Endodermal cell (in vitro differentiated cells): Measurements from ENCODE around the gene KCND3. TPM values are rescaled to one million over a fixed set of nuclear protein-coding genes. Genes with fewer than 3 reads are reported as not detected.
A peak's percentile ranks its signal among the peaks of the same experiment; 100 is the strongest.

ENCODE experiments used
- DNase-seq: peaks from one replicate; pipeline ENCODE4 v3.0.0-alpha.2; 2017
- H3K27ac ChIP-seq: 2 replicates; pipeline ENCODE4 v1.5.1; 2013; ENCODE audit warnings: mild to moderate bottlenecking, low read depth, low read length, moderate library complexity
- H3K27me3 ChIP-seq: 2 replicates; pipeline ENCODE4 v1.6.1; 2013; ENCODE audit warnings: mild to moderate bottlenecking, low read length, moderate library complexity; ENCODE audit not compliant: insufficient read depth, control insufficient read depth, poor library complexity, severe bottlenecking
- H3K36me3 ChIP-seq: 2 replicates; pipeline ENCODE4 v1.7.0; 2013; ENCODE audit warnings: mild to moderate bottlenecking, low read length, moderate library complexity; ENCODE audit not compliant: control insufficient read depth, insufficient read depth
- H3K4me1 ChIP-seq: one replicate; pipeline ENCODE4 v1.7.0; 2013; ENCODE audit warnings: low read length; ENCODE audit not compliant: control insufficient read depth, insufficient read depth
- H3K4me3 ChIP-seq: 2 replicates; pipeline ENCODE4 v1.5.1; 2013; ENCODE audit warnings: mild to moderate bottlenecking, low read length, moderate library complexity
- H3K9ac ChIP-seq: 2 replicates; pipeline ENCODE4 v1.6.1; 2013; ENCODE audit warnings: mild to moderate bottlenecking, low read length, moderate library complexity; ENCODE audit not compliant: poor library complexity, severe bottlenecking; ENCODE audit errors: extremely low read depth
- H3K9me3 ChIP-seq: 2 replicates; pipeline ENCODE4 v1.6.1; 2013; ENCODE audit warnings: mild to moderate bottlenecking, low read length, moderate library complexity; ENCODE audit not compliant: control insufficient read depth
- H3K27ac Mint-ChIP-seq: 2 replicates; pipeline ENCODE4 v1.8.0; 2020; ENCODE audit warnings: mixed read lengths
- H3K27me3 Mint-ChIP-seq: 2 replicates; pipeline ENCODE4 v1.8.0; 2021; ENCODE audit warnings: mild to moderate bottlenecking, mixed read lengths; ENCODE audit not compliant: insufficient read depth
- H3K36me3 Mint-ChIP-seq: 2 replicates; pipeline ENCODE4 v1.8.0; 2020; ENCODE audit warnings: low read depth, mixed read lengths
- H3K4me1 Mint-ChIP-seq: 2 replicates; pipeline ENCODE4 v1.8.0; 2020; ENCODE audit warnings: mixed read lengths
- H3K4me3 Mint-ChIP-seq: 2 replicates; pipeline ENCODE4 v1.8.0; 2020; ENCODE audit warnings: mild to moderate bottlenecking, moderate library complexity, mixed read lengths
- H3K9me3 Mint-ChIP-seq: 2 replicates; pipeline ENCODE4 v1.8.0; 2020; ENCODE audit warnings: mild to moderate bottlenecking, mixed read lengths
- CTCF ChIP-seq: fragments of 200-600 bp; sonication (generic); conservative IDR thresholded peaks from 2 replicates; pipeline ENCODE4 v1.5.0; 2021; ENCODE audit warnings: antibody characterized with exemption, mild to moderate bottlenecking
- WGBS, 2 experiments: methylation state at CpG; one replicate each; pipeline versions ENCODE4 v1.1.5 to v1.1.7; 2013; ENCODE audit warnings: missing lambda C conversion rate in 2 of 2, mixed read lengths in 1 of 2; ENCODE audit not compliant: insufficient coverage in 1 of 2, insufficient read length in 1 of 2; 5-methylcytosine and 5-hydroxymethylcytosine counted together
- total RNA-seq, 2 donors: library from RNA; stranded (reverse); fragmentation: NEBNext Ultra II Directional in 1 of 2; extraction: Animal tissue kit (Norgen Biotek cat#: 25700) in 1 of 2; gene quantifications; 2 replicates in 1 of 2; 3 replicates in 1 of 2; pipeline ENCODE4 v1.2.1, GENCODE V29; 2021

Gene KCND3
- total RNA-seq, 2 donors from 2014 or later: 0.13 TPM; not detected in 1

- H3K9me3 ChIP-seq: no peaks in the 10 kb centered on the region
- Mint-ChIP-seq H3K27me3 (peaks cover 11% of the 10 kb centered on the region), H3K9me3 (no peaks in the 10 kb centered on the region), H3K36me3 (no peaks in the 10 kb centered on the region), H3K4me3 (no peak overlapping the region), H3K4me1 (no peaks in the 10 kb centered on the region), H3K27ac (no peak overlapping the region)
- H3K4me3 ChIP-seq: no peak overlapping the region
- no peak overlapping the region for H3K9ac ChIP-seq
- DNase-seq: no peak
- no peaks in the 10 kb centered on the region for H3K36me3 ChIP-seq
- H3K27me3 ChIP-seq: peaks cover 26% of the 10 kb centered on the region
- no peak overlapping the region for H3K27ac ChIP-seq
- TF ChIP-seq CTCF: no peak
- no peaks in the 10 kb centered on the region for H3K4me1 ChIP-seq
- 83 to 88% methylated on average over 4 of the region's 4 CpGs for WGBS, 2 experiments
Measured at GRCh38 chr1:111928531-111928930, 60.9 kb downstream of the KCND3 start.

GRCh38 chr1:111927652-111928051, 61.8 kb downstream of the KCND3 start:
- Histone ChIP-seq H3K9me3 (no peaks in the 10 kb centered on the region), H3K9ac (no peak overlapping the region), H3K27me3 (peaks cover 26% of the 10 kb centered on the region), H3K27ac (no peak overlapping the region), H3K4me1 (no peaks in the 10 kb centered on the region), H3K4me3 (no peak overlapping the region), H3K36me3 (no peaks in the 10 kb centered on the region)
- WGBS, 2 experiments: 75 to 85% methylated on average over 2 of the region's 2 CpGs
- Mint-ChIP-seq H3K9me3 (no peaks in the 10 kb centered on the region), H3K4me3 (no peak overlapping the region), H3K36me3 (no peaks in the 10 kb centered on the region), H3K27me3 (peaks cover 11% of the 10 kb centered on the region), H3K4me1 (no peaks in the 10 kb centered on the region), H3K27ac (no peak overlapping the region)
- no peak for TF ChIP-seq CTCF
- no peak for DNase-seq

GRCh38 chr1:111924786-111925185, 64.7 kb downstream of the KCND3 start:
- no peaks in the 10 kb centered on the region for H3K4me1 Mint-ChIP-seq
- no peak overlapping the region for H3K9ac ChIP-seq
- no peaks in the 10 kb centered on the region for H3K4me1 ChIP-seq
- TF ChIP-seq CTCF: peak; percentile 57
- DNase-seq: no peak
- WGBS, 2 experiments: 85 to 100% methylated on average over 1 to 2 of the region's 2 CpGs
- H3K36me3 Mint-ChIP-seq: no peaks in the 10 kb centered on the region
- H3K27ac Mint-ChIP-seq: no peak overlapping the region
- peaks cover 2% of the 10 kb centered on the region for H3K27me3 Mint-ChIP-seq
- no peaks in the 10 kb centered on the region for H3K9me3 ChIP-seq
- no peak overlapping the region for H3K4me3 Mint-ChIP-seq
- H3K27me3 ChIP-seq: peaks cover under 1% of the 10 kb centered on the region
- H3K9me3 Mint-ChIP-seq: no peaks in the 10 kb centered on the region
- H3K4me3 ChIP-seq: no peak overlapping the region
- no peaks in the 10 kb centered on the region for H3K36me3 ChIP-seq
- H3K27ac ChIP-seq: no peak overlapping the region
